SK-N-SH (cell line): Measurements from ENCODE around the gene COL8A2. TPM values are rescaled to one million over a fixed set of nuclear protein-coding genes. Genes with fewer than 3 reads are reported as not detected.

Experiments
- CTCF ChIA-PET: fragments of 300-600, 350-600 bp; formaldehyde crosslinking; extraction: SDS; loops from one replicate; lab custom pipeline; 2021; lab: Yijun Ruan, JAX
- POLR2A ChIA-PET: fragments of 350-600 bp; sonication (Branson Sonifier 250); formaldehyde crosslinking; extraction: SDS; loops from one replicate; lab custom pipeline; 2020; ENCODE audit warnings: antibody characterized with exemption, inconsistent platforms; lab: Yijun Ruan, JAX
- DNase-seq: peaks from one replicate; pipeline ENCODE4 v3.0.0; 2012
- H2AFZ ChIP-seq: fragments of 200-600 bp; sonication (generic); 2 replicates; pipeline ENCODE4 v1.8.1; 2016; ENCODE audit warnings: antibody characterized with exemption, mild to moderate bottlenecking, low read depth
- H3F3A ChIP-seq: fragments of 200-600 bp; sonication (generic); replicated peaks from 2 replicates; pipeline ENCODE3; 2016; ENCODE audit warnings: antibody characterized with exemption, mild to moderate bottlenecking; ENCODE audit not compliant: insufficient read depth
- H3K27ac ChIP-seq, 2 experiments: fragments of 200-500 bp in 1 of 2; fragments of 200-600 bp in 1 of 2; sonication (Bioruptor generic) in 1 of 2; sonication (generic), shearing (Covaris generic) in 1 of 2; 2 replicates each; pipeline versions ENCODE4 v1.5.1 to v1.6.1; 2014 to 2016; ENCODE audit warnings: low read depth in 2 of 2, inconsistent platforms in 1 of 2, low read length in 1 of 2, mild to moderate bottlenecking in 1 of 2, mixed read lengths in 1 of 2
- H3K27me3 ChIP-seq: fragments of 200-600 bp; sonication (generic), shearing (Covaris generic); 2 replicates; pipeline ENCODE4 v1.6.1; 2016; ENCODE audit warnings: mixed run types; ENCODE audit not compliant: insufficient read depth
- H3K36me3 ChIP-seq, 2 experiments: fragments of 200-500 bp in 1 of 2; fragments of 200-600 bp in 1 of 2; sonication (Bioruptor generic) in 1 of 2; sonication (generic) in 1 of 2; replicated peaks in 1 of 2; 2 replicates each; pipeline versions ENCODE3 to v1.5.1; 2014 to 2016; ENCODE audit warnings: low read length in 1 of 2, mild to moderate bottlenecking in 1 of 2; ENCODE audit not compliant: insufficient read depth in 2 of 2, control insufficient read depth in 1 of 2
- H3K4me1 ChIP-seq, 2 experiments: fragments of 200-500 bp in 1 of 2; fragments of 200-600 bp in 1 of 2; sonication (Bioruptor generic) in 1 of 2; sonication (generic), shearing (Covaris generic) in 1 of 2; 2 replicates each; pipeline versions ENCODE4 v1.5.1 to v1.6.1; 2014 to 2016; ENCODE audit warnings: low read depth in 1 of 2, low read length in 1 of 2, mixed run types in 1 of 2; ENCODE audit not compliant: insufficient read depth in 2 of 2, control insufficient read depth in 1 of 2
- H3K4me2 ChIP-seq: fragments of 200-600 bp; sonication (generic), shearing (Covaris generic); 2 replicates; pipeline ENCODE4 v1.6.1; 2017; ENCODE audit warnings: mixed run types
- H3K4me3 ChIP-seq, 2 experiments: fragments of 200-500 bp in 1 of 2; fragments of 200-600 bp in 1 of 2; sonication (Bioruptor generic) in 1 of 2; sonication (generic), shearing (Covaris generic) in 1 of 2; 2 replicates each; pipeline versions ENCODE4 v1.5.1 to v1.8.1; 2014 to 2016; ENCODE audit warnings: low read depth in 2 of 2, inconsistent platforms in 1 of 2, low read length in 1 of 2, mild to moderate bottlenecking in 1 of 2, mixed read lengths in 1 of 2, moderate library complexity in 1 of 2
- H3K79me2 ChIP-seq: fragments of 200-600 bp; sonication (generic); 2 replicates; pipeline ENCODE4 v1.8.1; 2017; ENCODE audit warnings: mild to moderate bottlenecking; ENCODE audit not compliant: insufficient read depth
- H3K9ac ChIP-seq: fragments of 200-600 bp; sonication (generic); 2 replicates; pipeline ENCODE4 v1.6.1; 2017; ENCODE audit warnings: mixed run types
- H3K9me2 ChIP-seq: fragments of 200-600 bp; sonication (generic); 2 replicates; pipeline ENCODE4 v1.6.1; 2017; ENCODE audit warnings: mixed run types
- H3K9me3 ChIP-seq: fragments of 200-600 bp; sonication (generic); 2 replicates; pipeline ENCODE4 v1.6.1; 2017; ENCODE audit warnings: mixed run types, mild to moderate bottlenecking, moderate library complexity
- H4K20me1 ChIP-seq: fragments of 200-600 bp; sonication (generic); 2 replicates; pipeline ENCODE4 v1.6.1; 2017; ENCODE audit warnings: mild to moderate bottlenecking, mixed run types; ENCODE audit not compliant: insufficient read depth
- CTCF ChIP-seq: fragments of 200-600 bp; sonication (generic); IDR thresholded peaks from 2 replicates; pipeline ENCODE4 v1.6.1; 2017; ENCODE audit warnings: antibody characterized with exemption, mild to moderate bottlenecking, moderate library complexity
- EP300 ChIP-seq, 2 experiments: IDR thresholded peaks; 2 replicates each; pipeline versions ENCODE4 v1.4.0 to v1.6.1; 2012; ENCODE audit warnings: borderline replicate concordance in 1 of 2, low read depth in 1 of 2, low read length in 1 of 2
- EZH2phosphoT487 ChIP-seq: fragments of 200-600 bp; sonication (generic); IDR thresholded peaks from 2 replicates; pipeline ENCODE4 v1.6.1; 2017; ENCODE audit warnings: low read depth, mixed run types, mild to moderate bottlenecking, antibody characterized with exemption, moderate library complexity, borderline replicate concordance
- FOSL2 ChIP-seq: IDR thresholded peaks from 2 replicates; pipeline ENCODE4 v1.4.0; 2012; ENCODE audit warnings: low read depth, mild to moderate bottlenecking, moderate library complexity, borderline replicate concordance
- FOXJ3 ChIP-seq: sonication (generic); formaldehyde crosslinking; IDR thresholded peaks from 2 replicates; pipeline ENCODE4 v1.5.1; 2020; ENCODE audit warnings: mild to moderate bottlenecking, missing genetic modification reagents
- IRF3 ChIP-seq: fragments of 150-350 bp; IDR thresholded peaks from 2 replicates; pipeline ENCODE4 v1.6.1; 2016; ENCODE audit warnings: mild to moderate bottlenecking, low read depth, low read length
- MAX ChIP-seq: IDR thresholded peaks from 2 replicates; pipeline ENCODE4 v1.4.0; 2012; ENCODE audit warnings: low read depth
- MXI1 ChIP-seq: IDR thresholded peaks from 2 replicates; pipeline ENCODE4 v1.6.1; 2012; ENCODE audit warnings: mild to moderate bottlenecking, low read depth, low read length, improper control_type of control experiment
- NFIC ChIP-seq: IDR thresholded peaks from 2 replicates; pipeline ENCODE4 v1.4.0; 2012; ENCODE audit warnings: borderline replicate concordance
- POLR2AphosphoS5 ChIP-seq: IDR thresholded peaks from 2 replicates; pipeline ENCODE4 v1.6.1; 2012; ENCODE audit warnings: low read depth, low read length
- RAD21 ChIP-seq: IDR thresholded peaks from 2 replicates; pipeline ENCODE4 v1.6.1; 2012; ENCODE audit warnings: mild to moderate bottlenecking, low read length
- REST ChIP-seq: IDR thresholded peaks from 2 replicates; pipeline ENCODE4 v1.6.1; 2012; ENCODE audit warnings: mild to moderate bottlenecking, low read depth, low read length, moderate library complexity
- RFX5 ChIP-seq: IDR thresholded peaks from 2 replicates; pipeline ENCODE4 v1.6.1; 2012; ENCODE audit warnings: mild to moderate bottlenecking, improper control_type of control experiment, low read length
- SIN3A ChIP-seq: IDR thresholded peaks from 2 replicates; pipeline ENCODE4 v1.6.1; 2012; ENCODE audit warnings: low read depth, mild to moderate bottlenecking, low read length, moderate library complexity, borderline replicate concordance
- SMC3 ChIP-seq: IDR thresholded peaks from 2 replicates; pipeline ENCODE4 v1.6.1; 2012; ENCODE audit warnings: low read depth, low read length, improper control_type of control experiment
- TCF12 ChIP-seq: IDR thresholded peaks from 2 replicates; pipeline ENCODE4 v1.4.0; 2012
- ZBTB33 ChIP-seq: IDR thresholded peaks from 2 replicates; pipeline ENCODE4 v1.4.0; 2012; ENCODE audit warnings: low read depth, borderline replicate concordance
- WGBS: methylation state at CpG from one replicate; pipeline ENCODE4 v1.1.6; 2017; ENCODE audit warnings: low lambda C conversion rate; 5-methylcytosine and 5-hydroxymethylcytosine counted together
- polyA plus RNA-seq, 3 experiments: library from polyadenylated mRNA; depleted of rRNA; stranded (reverse); fragments of >200 nt; gene quantifications; 2 replicates each; pipeline ENCODE4 v1.2.3, GENCODE V29; 2012
- TF ChIP-seq, protein P1 (sequence below): fragments of 150-350 bp; IDR thresholded peaks from 2 replicates; pipeline ENCODE4 v1.6.1; 2017; ENCODE audit warnings: antibody characterized with exemption, low read length, low read depth, borderline replicate concordance
- TF ChIP-seq, protein P2 (sequence below): IDR thresholded peaks from 2 replicates; pipeline ENCODE4; 2012

Gene COL8A2
- polyA plus RNA-seq, 1 of the 3 experiments (the other 2 are of a cell fraction), result 3.1 TPM

DNA sequence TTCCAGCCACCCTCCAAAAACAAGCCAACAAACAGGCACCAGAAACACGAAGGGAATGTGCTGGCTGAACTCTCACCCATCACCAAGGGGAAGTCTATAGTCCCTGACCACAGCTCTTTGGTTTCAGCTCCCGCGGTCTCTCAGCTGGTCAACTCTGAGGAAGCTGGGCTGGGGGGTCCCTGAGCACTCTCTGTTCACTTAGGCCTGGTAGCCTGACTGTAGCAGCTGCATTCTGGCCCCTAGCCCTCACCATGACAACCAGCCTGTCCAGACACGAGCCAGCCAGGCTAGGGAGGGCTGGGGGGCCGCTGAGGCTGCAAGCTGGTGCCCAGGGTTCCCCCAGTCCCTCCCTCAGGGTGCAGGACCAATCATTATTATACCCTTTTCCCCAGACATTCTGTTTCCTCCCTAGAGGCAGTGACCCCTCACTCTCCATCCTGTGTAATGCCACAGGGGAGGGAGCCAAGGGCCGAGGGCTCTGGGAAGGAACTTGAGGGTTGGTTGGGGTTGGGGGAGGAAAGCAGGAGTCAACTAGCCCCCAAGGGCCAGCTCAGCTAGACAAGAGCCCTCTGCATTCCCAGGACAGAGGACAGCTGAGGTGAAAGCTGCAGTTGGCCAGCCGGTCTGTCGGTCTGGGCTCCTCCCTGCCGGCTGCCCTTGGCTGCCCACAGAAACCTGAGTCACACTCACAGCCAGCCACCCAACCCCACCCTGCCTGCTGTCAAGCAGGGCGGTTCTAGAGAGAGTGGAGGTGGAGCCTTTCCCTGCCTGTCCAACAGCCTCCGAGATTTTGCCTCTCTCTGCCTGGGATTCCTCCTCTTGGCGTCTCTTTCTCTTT, 25.5 kb upstream of the COL8A2 start:
- peaks cover 32 to 33% of the 10 kb centered on the region in 2 experiments for H3K4me1 ChIP-seq
- CTCF ChIA-PET, result interaction anchor here (0.6 to 4.8 kb wide), 62 partner anchors 10 to 283 kb away, joined by 3 to 143 read pairs (median 6); partner anchors contain the start of genes SH3D21, TEKT2 and THRAP3
- H4K20me1 ChIP-seq, result no peaks in the 10 kb centered on the region
- no peaks in the 10 kb centered on the region for H3K9me2 ChIP-seq
- peak overlapping the region; percentile 74 for H3K9ac ChIP-seq
- peaks cover 19% of the 10 kb centered on the region for H3F3A ChIP-seq
- H3K9me3 ChIP-seq, result no peaks in the 10 kb centered on the region
- H3K27me3 ChIP-seq, result no peaks in the 10 kb centered on the region
- WGBS, result 33% methylated on average over 8 of the region's 12 CpGs
- H3K79me2 ChIP-seq, result peaks cover 47% of the 10 kb centered on the region
- DNase-seq, result peak; percentile 84
- peak overlapping the region; percentile 79 for H3K4me2 ChIP-seq
- H2AFZ ChIP-seq, result peak overlapping the region; percentile 83
- peak overlapping the region; percentile 97 to 98 for H3K27ac ChIP-seq
- POLR2A ChIA-PET, result interaction anchor here (0.7 to 2.4 kb wide), 5 partner anchors 10 to 156 kb away, joined by 3 to 13 read pairs (median 5); partner anchors contain the start of gene SH3D21
- peaks cover 0 to 5% of the 10 kb centered on the region in 2 experiments for H3K36me3 ChIP-seq
- peak overlapping the region in 1 of 2 experiments; percentile 24; a peak in 1 of 4 replicates for H3K4me3 ChIP-seq
- TF ChIP-seq POLR2AphosphoS5, result peak; percentile 80
- TF ChIP-seq, protein P1, sequence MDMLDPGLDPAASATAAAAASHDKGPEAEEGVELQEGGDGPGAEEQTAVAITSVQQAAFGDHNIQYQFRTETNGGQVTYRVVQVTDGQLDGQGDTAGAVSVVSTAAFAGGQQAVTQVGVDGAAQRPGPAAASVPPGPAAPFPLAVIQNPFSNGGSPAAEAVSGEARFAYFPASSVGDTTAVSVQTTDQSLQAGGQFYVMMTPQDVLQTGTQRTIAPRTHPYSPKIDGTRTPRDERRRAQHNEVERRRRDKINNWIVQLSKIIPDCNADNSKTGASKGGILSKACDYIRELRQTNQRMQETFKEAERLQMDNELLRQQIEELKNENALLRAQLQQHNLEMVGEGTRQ, result no peak
- no peak for TF ChIP-seq REST
- TF ChIP-seq MAX, result no peak
- TF ChIP-seq, protein P2, sequence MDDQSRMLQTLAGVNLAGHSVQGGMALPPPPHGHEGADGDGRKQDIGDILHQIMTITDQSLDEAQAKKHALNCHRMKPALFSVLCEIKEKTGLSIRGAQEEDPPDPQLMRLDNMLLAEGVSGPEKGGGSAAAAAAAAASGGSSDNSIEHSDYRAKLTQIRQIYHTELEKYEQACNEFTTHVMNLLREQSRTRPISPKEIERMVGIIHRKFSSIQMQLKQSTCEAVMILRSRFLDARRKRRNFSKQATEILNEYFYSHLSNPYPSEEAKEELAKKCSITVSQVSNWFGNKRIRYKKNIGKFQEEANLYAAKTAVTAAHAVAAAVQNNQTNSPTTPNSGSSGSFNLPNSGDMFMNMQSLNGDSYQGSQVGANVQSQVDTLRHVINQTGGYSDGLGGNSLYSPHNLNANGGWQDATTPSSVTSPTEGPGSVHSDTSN, result peak; percentile 92
- TF ChIP-seq SMC3, result peak; percentile 44
- TF ChIP-seq NFIC, result no peak
- peak; percentile 95; the same call in 1 of the 2 replicates for TF ChIP-seq SIN3A
- TF ChIP-seq ZBTB33, result no peak
- TF ChIP-seq CTCF, result no peak
- TF ChIP-seq FOSL2, result peak; percentile 68; the same call in 1 of the 2 replicates
- TF ChIP-seq IRF3, result no peak
- TF ChIP-seq EZH2phosphoT487, result no peak
- TF ChIP-seq RAD21, result peak; percentile 21
- TF ChIP-seq EP300 (IDR thresholded peaks at IDR 0.05; ENCODE audit: borderline replicate concordance in 1 of 2, low read depth in 1 of 2, low read length in 1 of 2), result no peak; a peak in 1 of 4 replicates
- peak; percentile 84 for TF ChIP-seq MXI1
- peak; percentile 53; the same call in 1 of the 2 replicates for TF ChIP-seq RFX5
- no peak for TF ChIP-seq FOXJ3 (CRISPR knock-in tag)
- peak; percentile 32 for TF ChIP-seq TCF12
